ENCODE data around the gene CEP152. TPM values are rescaled to one million over a fixed set of nuclear protein-coding genes. Genes with fewer than 3 reads are reported as not detected.

The CEP152 gene
- total and polyA plus RNA-seq, 9 of the 15 experiments (the other 6 are each of a cell fraction or from before 2014, with no cell fraction given), result 9.9 to 43.0 (median 23.6) TPM

GRCh38 chr15:48705381-48705780 is 105.5 kb downstream of the CEP152 start:
- CTCF ChIA-PET (ENCODE audit: low intra/inter-chr PET ratio), result no interaction called here

DNA sequence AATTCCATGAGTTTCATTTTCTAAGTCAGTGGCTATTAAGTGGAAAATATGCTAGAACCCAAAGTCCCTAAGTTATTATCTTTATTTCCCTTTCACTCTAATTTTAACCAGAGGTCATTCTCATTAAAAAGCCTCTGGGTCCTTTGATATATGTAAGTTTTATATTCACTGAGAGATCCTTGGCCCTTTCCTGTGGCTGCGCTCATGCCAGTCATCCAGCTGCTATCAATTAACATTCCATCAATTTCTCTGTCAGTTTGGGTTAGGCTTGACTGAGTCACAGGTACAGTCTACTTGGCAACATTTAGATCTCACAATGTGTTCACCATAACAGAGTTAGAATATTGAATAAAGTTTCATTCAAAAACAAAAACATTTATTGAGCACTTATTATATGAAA is 107.3 kb downstream of the CEP152 start:
- no peak overlapping the region for H3K27ac ChIP-seq (ENCODE audit: extremely low read depth, low read depth, low read length)
- no peaks in the 10 kb centered on the region for H3K4me1 ChIP-seq (replicated peaks in 1 of 2; ENCODE audit: control insufficient read depth in 2 of 2, insufficient read depth in 2 of 2, low read length in 2 of 2)
- H2AFZ ChIP-seq (ENCODE audit: low read depth, low read length), result no peak overlapping the region
- WGBS (ENCODE audit: insufficient coverage, low coverage, missing lambda C conversion rate), result 100% methylated on average over 1 of the region's 1 CpG
- H3K36me3 ChIP-seq (ENCODE audit: control insufficient read depth, insufficient read depth, low read length), result no peaks in the 10 kb centered on the region
- no peak overlapping the region for H3K4me2 ChIP-seq (ENCODE audit: insufficient read depth, low read length)
- no peak overlapping the region for H3K9ac ChIP-seq (ENCODE audit: insufficient read depth in 1 of 2, low read depth in 2 of 2, low read length in 2 of 2)
- no peak for DNase-seq (ENCODE audit: extremely low read depth in 1 of 4, low spot score in 3 of 4)
- intact Hi-C loops (cut with micrococcal nuclease) (no loop called here), in situ Hi-C loops (cut with MboI) (no loop called here)
- no TSS peak for BruUV-seq (replicated peaks)
- ChIA-PET CTCF (ENCODE audit: low intra/inter-chr PET ratio) (no interaction called here), POLR2A (no interaction called here)
- no peaks in the 10 kb centered on the region for H3K9me1 ChIP-seq (ENCODE audit: control insufficient read depth, insufficient read depth, low read length)
- FAIRE-seq, result no peak
- H3K79me2 ChIP-seq (ENCODE audit: control insufficient read depth, insufficient read depth, low read length), result no peaks in the 10 kb centered on the region
- ATAC-seq, result no peak
- no peaks in the 10 kb centered on the region for H3K9me3 ChIP-seq (replicated peaks; ENCODE audit: control insufficient read depth, insufficient read depth, low read depth, low read length)
- no peaks in the 10 kb centered on the region for H4K20me1 ChIP-seq (replicated peaks; ENCODE audit: control insufficient read depth, insufficient read depth, low read length)
- no peaks in the 10 kb centered on the region for H3K27me3 ChIP-seq (ENCODE audit: control insufficient read depth in 2 of 2, insufficient read depth in 2 of 2, low read length in 2 of 2)
- H3K4me3 ChIP-seq, result no peak overlapping the region
- TF ChIP-seq, protein P1, sequence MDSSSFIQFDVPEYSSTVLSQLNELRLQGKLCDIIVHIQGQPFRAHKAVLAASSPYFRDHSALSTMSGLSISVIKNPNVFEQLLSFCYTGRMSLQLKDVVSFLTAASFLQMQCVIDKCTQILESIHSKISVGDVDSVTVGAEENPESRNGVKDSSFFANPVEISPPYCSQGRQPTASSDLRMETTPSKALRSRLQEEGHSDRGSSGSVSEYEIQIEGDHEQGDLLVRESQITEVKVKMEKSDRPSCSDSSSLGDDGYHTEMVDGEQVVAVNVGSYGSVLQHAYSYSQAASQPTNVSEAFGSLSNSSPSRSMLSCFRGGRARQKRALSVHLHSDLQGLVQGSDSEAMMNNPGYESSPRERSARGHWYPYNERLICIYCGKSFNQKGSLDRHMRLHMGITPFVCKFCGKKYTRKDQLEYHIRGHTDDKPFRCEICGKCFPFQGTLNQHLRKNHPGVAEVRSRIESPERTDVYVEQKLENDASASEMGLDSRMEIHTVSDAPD (CRISPR knock-in tag; IDR thresholded peaks at IDR 0.05), result no peak

More at GRCh38 chr15:48705381-48705780, 105.5 kb downstream of the CEP152 start:
- Histone ChIP-seq H3K79me2 (ENCODE audit: control insufficient read depth, insufficient read depth, low read length) (no peaks in the 10 kb centered on the region), H3K4me2 (ENCODE audit: insufficient read depth, low read length) (no peak overlapping the region), H3K27me3 (ENCODE audit: control insufficient read depth in 2 of 2, insufficient read depth in 2 of 2, low read length in 2 of 2) (no peaks in the 10 kb centered on the region), H4K20me1 (replicated peaks; ENCODE audit: control insufficient read depth, insufficient read depth, low read length) (no peaks in the 10 kb centered on the region), H3K9ac (ENCODE audit: insufficient read depth in 1 of 2, low read depth in 2 of 2, low read length in 2 of 2) (no peak overlapping the region), H3K9me3 (replicated peaks; ENCODE audit: control insufficient read depth, insufficient read depth, low read depth, low read length) (no peaks in the 10 kb centered on the region), H3K4me3 (no peak overlapping the region), H3K4me1 (replicated peaks in 1 of 2; ENCODE audit: control insufficient read depth in 2 of 2, insufficient read depth in 2 of 2, low read length in 2 of 2) (no peaks in the 10 kb centered on the region), H3K27ac (ENCODE audit: extremely low read depth, low read depth, low read length) (no peak overlapping the region), H3K36me3 (ENCODE audit: control insufficient read depth, insufficient read depth, low read length) (no peaks in the 10 kb centered on the region), H2AFZ (ENCODE audit: low read depth, low read length) (no peak overlapping the region), H3K9me1 (ENCODE audit: control insufficient read depth, insufficient read depth, low read length) (no peaks in the 10 kb centered on the region)
- intact Hi-C loops (cut with micrococcal nuclease), result no loop called here
- no peak for FAIRE-seq
- WGBS (ENCODE audit: insufficient coverage, low coverage, missing lambda C conversion rate), result 65% methylated on average over 1 of the region's 1 CpG
- no peak for TF ChIP-seq NEUROD1 (IDR thresholded peaks at IDR 0.05; ENCODE audit: borderline replicate concordance, low read depth, low read length, partially characterized antibody)
- no peak for TF ChIP-seq NR3C1 (CRISPR knock-in tag; IDR thresholded peaks at IDR 0.05)
- TF ChIP-seq PHTF2 (CRISPR knock-in tag; IDR thresholded peaks at IDR 0.05), result no peak
- 0 out of 2 replicates have a peak, but pooled peaks have one; percentile 26 for TF ChIP-seq ZFP30 (CRISPR knock-in tag; IDR thresholded peaks at IDR 0.05; ENCODE audit: borderline replicate concordance)
- TF ChIP-seq, protein P2, sequence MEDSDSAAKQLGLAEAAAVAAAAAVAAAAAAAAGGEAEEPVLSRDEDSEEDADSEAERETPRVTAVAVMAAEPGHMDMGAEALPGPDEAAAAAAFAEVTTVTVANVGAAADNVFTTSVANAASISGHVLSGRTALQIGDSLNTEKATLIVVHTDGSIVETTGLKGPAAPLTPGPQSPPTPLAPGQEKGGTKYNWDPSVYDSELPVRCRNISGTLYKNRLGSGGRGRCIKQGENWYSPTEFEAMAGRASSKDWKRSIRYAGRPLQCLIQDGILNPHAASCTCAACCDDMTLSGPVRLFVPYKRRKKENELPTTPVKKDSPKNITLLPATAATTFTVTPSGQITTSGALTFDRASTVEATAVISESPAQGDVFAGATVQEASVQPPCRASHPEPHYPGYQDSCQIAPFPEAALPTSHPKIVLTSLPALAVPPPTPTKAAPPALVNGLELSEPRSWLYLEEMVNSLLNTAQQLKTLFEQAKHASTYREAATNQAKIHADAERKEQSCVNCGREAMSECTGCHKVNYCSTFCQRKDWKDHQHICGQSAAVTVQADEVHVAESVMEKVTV (CRISPR knock-in tag; IDR thresholded peaks at IDR 0.05), result no peak
- TF ChIP-seq RBM25 (IDR thresholded peaks at IDR 0.05; ENCODE audit: low read depth, low read length, severe bottlenecking), result peak; percentile 22
- in situ Hi-C loops (cut with MboI), result no loop called here
- ATAC-seq, result no peak
- DNase-seq (ENCODE audit: extremely low read depth in 1 of 4, low spot score in 3 of 4), result no peak
- BruUV-seq (replicated peaks), result no TSS peak
- POLR2A ChIA-PET, result no interaction called here
